Uterus (tissue), 2 donors: ENCODE results near the gene ZNF462.

Experiments used
- POLR2A ChIP-seq, 2 donors: fragments of 450-650 bp; IDR thresholded peaks; one replicate each; pipeline ENCODE4 v1.6.1; 2016; ENCODE audit warnings: antibody characterized with exemption in 2 of 2, mild to moderate bottlenecking in 1 of 2, moderate library complexity in 1 of 2
- TF ChIP-seq, protein P1 (sequence below), 4 experiments: fragments of 200-600 bp in 2 of 4; fragments of 450-650 bp in 2 of 4; sonication (generic) in 2 of 4; IDR thresholded peaks; one replicate each; pipeline ENCODE4 v1.5.1; 2016 to 2019; ENCODE audit warnings: antibody characterized with exemption in 4 of 4, mild to moderate bottlenecking in 2 of 4, moderate library complexity in 1 of 4

DNA sequence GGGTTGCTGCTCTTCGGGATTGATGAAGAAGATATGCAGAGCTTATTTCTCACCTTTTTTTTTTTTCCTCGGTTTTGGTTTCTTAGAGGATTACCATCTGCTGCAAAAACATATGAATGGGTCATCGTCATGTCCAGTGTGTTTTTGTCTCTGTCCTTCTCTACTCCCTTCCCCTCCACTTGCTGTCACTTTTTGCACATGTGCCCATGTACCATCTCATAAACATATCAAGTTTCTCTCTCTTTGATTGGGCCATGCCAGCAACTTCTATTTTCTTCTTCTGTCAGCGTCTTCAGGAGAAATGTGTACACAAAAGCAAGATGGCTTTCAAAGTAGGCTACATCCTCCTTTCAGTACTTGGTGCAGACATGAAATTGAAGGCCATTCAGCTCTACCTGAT is 57.1 kb downstream of the ZNF462 start:
- TF ChIP-seq POLR2A (IDR thresholded peaks at IDR 0.05): no peak
- TF ChIP-seq, protein P1, sequence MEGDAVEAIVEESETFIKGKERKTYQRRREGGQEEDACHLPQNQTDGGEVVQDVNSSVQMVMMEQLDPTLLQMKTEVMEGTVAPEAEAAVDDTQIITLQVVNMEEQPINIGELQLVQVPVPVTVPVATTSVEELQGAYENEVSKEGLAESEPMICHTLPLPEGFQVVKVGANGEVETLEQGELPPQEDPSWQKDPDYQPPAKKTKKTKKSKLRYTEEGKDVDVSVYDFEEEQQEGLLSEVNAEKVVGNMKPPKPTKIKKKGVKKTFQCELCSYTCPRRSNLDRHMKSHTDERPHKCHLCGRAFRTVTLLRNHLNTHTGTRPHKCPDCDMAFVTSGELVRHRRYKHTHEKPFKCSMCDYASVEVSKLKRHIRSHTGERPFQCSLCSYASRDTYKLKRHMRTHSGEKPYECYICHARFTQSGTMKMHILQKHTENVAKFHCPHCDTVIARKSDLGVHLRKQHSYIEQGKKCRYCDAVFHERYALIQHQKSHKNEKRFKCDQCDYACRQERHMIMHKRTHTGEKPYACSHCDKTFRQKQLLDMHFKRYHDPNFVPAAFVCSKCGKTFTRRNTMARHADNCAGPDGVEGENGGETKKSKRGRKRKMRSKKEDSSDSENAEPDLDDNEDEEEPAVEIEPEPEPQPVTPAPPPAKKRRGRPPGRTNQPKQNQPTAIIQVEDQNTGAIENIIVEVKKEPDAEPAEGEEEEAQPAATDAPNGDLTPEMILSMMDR (IDR thresholded peaks at IDR 0.05): no peak
